GM23338 (cell line): ENCODE measurements around the gene TUBGCP2.

ENCODE experiments used
- EZH2 ChIP-seq: fragments of 200-600 bp; sonication (generic); IDR thresholded peaks from one replicate; pipeline ENCODE4 v1.8.0; 2017; ENCODE audit warnings: antibody characterized with exemption, mild to moderate bottlenecking, low read depth; ENCODE audit not compliant: unreplicated experiment
- POLR2AphosphoS5 ChIP-seq: IDR thresholded peaks from 2 replicates; pipeline ENCODE4 v1.6.1; 2016; ENCODE audit warnings: antibody characterized with exemption, low read depth
- TF ChIP-seq, protein P1 (sequence below), 2 experiments: fragments of 200-600 bp in 1 of 2; sonication (generic) in 1 of 2; conservative IDR thresholded peaks; 2 replicates each; pipeline versions ENCODE4 v1.5.1 to v1.6.1; 2016 to 2017; ENCODE audit warnings: antibody characterized with exemption in 2 of 2, low read depth in 2 of 2, mild to moderate bottlenecking in 2 of 2, moderate library complexity in 1 of 2
- TF ChIP-seq, protein P2 (sequence below): IDR thresholded peaks from one replicate; pipeline ENCODE4 v1.6.1; 2018; ENCODE audit warnings: antibody characterized with exemption; ENCODE audit not compliant: unreplicated experiment

DNA sequence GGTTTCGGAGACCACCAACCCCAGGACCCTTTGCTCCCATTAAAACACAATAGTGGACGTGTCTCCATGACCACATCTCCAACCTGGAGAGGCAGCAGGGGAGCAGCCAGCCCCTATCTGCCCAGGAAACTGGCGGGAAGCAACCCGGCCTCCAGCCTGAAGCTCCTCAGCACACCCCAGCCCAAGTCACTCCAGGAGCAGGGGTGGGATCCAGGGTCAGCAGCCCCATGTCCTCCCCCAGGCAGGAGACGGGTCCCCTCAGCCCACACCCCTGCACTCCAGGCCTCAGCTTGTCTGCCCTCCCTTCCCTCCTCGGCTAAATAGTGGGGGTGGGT, 32.6 kb downstream of the TUBGCP2 start:
- TF ChIP-seq, protein P1, sequence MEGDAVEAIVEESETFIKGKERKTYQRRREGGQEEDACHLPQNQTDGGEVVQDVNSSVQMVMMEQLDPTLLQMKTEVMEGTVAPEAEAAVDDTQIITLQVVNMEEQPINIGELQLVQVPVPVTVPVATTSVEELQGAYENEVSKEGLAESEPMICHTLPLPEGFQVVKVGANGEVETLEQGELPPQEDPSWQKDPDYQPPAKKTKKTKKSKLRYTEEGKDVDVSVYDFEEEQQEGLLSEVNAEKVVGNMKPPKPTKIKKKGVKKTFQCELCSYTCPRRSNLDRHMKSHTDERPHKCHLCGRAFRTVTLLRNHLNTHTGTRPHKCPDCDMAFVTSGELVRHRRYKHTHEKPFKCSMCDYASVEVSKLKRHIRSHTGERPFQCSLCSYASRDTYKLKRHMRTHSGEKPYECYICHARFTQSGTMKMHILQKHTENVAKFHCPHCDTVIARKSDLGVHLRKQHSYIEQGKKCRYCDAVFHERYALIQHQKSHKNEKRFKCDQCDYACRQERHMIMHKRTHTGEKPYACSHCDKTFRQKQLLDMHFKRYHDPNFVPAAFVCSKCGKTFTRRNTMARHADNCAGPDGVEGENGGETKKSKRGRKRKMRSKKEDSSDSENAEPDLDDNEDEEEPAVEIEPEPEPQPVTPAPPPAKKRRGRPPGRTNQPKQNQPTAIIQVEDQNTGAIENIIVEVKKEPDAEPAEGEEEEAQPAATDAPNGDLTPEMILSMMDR (conservative IDR thresholded peaks at IDR 0.05; ENCODE audit: low read depth in 2 of 2) = no peak
- TF ChIP-seq, protein P2, sequence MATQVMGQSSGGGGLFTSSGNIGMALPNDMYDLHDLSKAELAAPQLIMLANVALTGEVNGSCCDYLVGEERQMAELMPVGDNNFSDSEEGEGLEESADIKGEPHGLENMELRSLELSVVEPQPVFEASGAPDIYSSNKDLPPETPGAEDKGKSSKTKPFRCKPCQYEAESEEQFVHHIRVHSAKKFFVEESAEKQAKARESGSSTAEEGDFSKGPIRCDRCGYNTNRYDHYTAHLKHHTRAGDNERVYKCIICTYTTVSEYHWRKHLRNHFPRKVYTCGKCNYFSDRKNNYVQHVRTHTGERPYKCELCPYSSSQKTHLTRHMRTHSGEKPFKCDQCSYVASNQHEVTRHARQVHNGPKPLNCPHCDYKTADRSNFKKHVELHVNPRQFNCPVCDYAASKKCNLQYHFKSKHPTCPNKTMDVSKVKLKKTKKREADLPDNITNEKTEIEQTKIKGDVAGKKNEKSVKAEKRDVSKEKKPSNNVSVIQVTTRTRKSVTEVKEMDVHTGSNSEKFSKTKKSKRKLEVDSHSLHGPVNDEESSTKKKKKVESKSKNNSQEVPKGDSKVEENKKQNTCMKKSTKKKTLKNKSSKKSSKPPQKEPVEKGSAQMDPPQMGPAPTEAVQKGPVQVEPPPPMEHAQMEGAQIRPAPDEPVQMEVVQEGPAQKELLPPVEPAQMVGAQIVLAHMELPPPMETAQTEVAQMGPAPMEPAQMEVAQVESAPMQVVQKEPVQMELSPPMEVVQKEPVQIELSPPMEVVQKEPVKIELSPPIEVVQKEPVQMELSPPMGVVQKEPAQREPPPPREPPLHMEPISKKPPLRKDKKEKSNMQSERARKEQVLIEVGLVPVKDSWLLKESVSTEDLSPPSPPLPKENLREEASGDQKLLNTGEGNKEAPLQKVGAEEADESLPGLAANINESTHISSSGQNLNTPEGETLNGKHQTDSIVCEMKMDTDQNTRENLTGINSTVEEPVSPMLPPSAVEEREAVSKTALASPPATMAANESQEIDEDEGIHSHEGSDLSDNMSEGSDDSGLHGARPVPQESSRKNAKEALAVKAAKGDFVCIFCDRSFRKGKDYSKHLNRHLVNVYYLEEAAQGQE = no peak
- TF ChIP-seq POLR2AphosphoS5 (no peak), EZH2 (no peak)
